Fibroblast of skin of left quadriceps (primary cell): Measurements from ENCODE around the gene C1QC.

Experiments
- DNase-seq, 2 experiments: peaks; one replicate each; pipeline ENCODE4 v3.0.0-alpha.2; 2013; ENCODE audit warnings: low read depth in 2 of 2

The C1QC gene

GRCh38 chr1:22680726-22681125 lies 37.3 kb downstream of the C1QC start:
- DNase-seq: no peak

DNA sequence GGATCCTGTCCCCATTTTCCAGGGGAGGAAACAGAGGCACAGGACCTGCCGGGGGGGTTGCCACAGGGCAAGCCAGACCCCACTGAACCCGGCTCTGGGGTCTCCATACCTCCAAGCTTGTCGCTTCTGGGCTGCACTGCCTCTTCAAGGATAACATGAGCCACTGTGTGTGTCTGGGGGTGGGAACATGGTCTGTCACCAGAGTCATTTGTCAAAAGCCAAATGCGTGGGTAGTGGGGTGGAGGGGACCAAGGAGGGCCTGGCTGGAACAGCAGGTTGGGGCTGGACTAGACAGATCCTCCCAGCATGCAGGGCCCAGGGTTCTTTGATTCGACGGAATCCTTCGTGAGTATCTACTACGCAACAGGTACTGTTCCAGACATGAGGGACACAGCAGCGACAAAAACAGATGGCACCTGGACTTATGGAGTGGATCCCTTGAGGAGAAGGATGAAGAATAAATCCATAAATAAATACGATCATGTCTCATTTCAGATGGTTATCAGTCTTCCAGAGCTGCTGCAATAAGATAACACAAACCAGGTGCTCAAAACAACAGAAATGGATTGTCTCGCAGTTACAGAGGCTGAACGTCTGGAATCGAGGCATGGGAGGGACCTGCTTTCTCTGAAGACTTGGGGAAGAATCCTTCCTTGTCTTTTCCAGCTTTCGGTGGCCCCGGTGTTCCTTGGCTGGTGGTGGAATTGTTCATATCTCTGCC lies 38.3 kb downstream of the C1QC start:
- no peak for DNase-seq

- no peak for DNase-seq
These were observed 40.1 kb downstream of the C1QC start for GRCh38 chr1:22683547-22683946.

GRCh38 chr1:22685591-22686059 lies 42.2 kb downstream of the C1QC start:
- no peak for DNase-seq

- DNase-seq: no peak
These were observed 43.8 kb downstream of the C1QC start for GRCh38 chr1:22687191-22687590.

DNA sequence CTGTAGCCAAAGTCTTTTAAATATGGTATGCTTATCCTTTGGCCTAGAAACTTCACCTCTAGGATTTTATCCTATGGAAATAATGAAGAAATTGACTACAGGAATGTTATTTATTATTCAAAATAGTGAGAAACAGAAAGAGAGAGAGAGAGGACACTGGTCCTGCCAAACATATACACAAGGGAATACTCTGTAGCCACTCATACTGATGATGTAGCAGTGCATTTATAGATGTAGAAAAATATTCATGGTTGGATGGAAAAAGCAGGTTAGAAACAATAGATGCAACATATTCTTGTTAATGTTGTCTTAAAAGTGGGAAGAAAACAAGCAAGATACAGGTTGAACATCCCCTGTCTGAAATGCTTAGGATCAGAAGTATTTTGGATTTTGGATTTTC lies 45.0 kb downstream of the C1QC start:
- DNase-seq: no peak

DNA sequence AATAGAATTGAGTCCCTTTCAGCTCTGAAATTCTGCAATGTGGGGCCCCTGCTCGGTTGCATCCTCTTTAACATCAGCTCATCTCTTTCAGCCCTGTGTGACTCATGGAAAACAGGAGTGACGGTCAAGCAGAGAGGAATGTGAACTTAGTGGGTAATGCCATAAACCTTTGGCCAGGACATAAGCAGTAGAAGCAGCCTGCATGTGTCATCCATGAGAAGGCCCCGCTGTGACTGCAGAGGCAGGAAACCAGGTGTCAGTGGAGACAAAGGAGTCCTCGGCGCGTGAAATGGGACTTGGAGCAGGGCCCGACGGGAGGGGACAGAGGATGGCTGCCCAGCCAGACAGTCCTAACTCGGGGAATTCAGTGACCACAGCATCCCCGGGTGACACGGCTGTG lies 46.1 kb downstream of the C1QC start:
- DNase-seq: peak; percentile 23 to 26

DNA sequence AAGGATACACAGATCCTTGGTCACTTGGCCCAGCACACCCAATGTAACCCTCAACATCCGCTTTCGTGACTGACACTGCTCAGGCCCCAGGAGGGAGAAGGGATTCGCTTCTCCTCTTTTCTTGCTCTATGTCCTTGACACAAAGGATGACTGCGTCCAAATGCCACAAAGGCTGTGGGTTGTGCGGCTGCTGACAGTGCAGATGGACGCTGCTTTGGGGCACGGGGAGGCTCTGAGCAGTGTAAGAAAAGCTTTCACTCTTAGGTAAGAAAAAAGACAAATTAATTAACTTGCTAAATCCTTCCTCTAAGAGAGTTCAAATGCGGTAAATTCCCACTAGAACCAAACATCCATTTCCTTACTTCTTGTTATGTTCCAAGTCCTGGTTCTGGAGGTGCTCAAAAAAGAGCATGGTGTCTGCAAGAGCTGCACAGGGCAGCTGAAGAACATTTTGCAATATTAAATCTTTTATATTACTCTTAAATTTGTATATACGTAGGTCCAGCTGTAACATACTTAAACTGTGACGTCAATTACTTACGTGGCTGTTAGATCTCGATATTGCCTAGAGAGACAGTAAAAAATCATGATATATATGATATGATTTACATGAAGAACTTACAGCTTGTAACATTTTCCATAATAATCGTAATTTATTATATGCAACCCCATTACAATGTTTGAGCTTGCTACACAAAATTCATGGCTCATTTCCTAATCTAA lies 47.8 kb downstream of the C1QC start:
- no peak for DNase-seq

DNA sequence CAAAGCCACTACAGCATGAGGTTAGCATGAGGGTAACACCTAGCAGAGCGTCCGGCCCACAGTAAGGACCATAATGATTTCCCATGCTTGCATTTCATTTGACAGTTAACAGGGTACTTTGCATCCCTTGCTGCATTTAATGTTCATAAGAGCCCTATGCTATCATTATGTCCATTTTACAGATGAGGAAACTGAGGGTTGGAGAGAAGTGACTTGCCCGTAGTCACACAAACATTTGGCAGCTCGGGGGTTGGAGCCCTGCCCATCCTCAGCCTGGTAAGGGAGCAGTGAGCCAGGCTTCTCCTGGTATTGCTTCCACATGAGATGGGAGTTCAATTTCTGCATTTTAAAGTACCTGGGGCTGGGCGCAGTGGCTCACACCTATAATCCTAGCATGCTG lies 50.7 kb downstream of the C1QC start:
- DNase-seq: no peak

DNA sequence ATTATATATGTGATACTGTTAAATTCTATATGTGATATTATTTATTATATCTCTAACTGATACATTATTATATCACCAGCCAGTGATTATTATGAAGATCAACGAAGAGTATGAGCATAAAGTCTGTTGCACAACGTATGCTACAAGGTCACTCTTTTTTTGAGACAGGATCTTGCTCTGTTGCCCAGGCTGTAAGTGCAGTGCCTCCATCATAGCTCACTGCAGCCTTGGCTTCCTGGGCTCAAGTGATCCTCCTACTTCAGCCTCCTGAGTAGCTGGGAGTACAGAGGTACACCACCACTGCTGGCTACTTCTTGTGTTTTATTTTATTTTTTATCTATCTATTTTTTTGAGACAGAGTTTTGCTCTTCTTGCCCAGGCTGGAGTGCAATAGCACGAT lies 53.2 kb downstream of the C1QC start:
- no peak for DNase-seq
